GM18517 (cell line): ENCODE results near the gene PLCD3.

Experiments
- ATAC-seq: cut with Tn5 transposase; IDR thresholded peaks from one replicate; pipeline ENCODE4 v1.9.1; 2021; ENCODE audit warnings: mild to moderate bottlenecking, moderate library complexity; ENCODE audit not compliant: unreplicated experiment

PLCD3 gene

DNA sequence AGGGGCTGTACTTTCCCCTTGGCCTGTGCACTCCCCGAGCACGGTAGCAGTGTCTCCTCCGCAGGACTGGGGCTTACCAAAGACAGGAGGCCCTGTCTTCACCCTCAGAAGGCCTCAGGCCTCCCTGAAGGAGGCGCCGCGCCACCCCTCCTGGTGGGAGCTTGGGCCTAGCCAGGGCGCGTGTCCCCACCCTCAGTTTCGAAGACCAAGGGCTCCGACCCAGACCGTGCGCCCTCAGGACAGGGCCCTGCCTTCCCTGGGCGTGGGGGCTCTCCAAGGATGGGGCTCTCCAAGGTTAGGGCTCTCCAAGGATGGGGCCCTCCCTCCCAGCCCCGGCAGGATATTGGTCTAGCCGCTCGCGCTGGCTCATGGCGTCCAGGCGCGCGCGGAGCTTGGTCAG lies 11.8 kb downstream of the PLCD3 start:
- ATAC-seq = no peak

DNA sequence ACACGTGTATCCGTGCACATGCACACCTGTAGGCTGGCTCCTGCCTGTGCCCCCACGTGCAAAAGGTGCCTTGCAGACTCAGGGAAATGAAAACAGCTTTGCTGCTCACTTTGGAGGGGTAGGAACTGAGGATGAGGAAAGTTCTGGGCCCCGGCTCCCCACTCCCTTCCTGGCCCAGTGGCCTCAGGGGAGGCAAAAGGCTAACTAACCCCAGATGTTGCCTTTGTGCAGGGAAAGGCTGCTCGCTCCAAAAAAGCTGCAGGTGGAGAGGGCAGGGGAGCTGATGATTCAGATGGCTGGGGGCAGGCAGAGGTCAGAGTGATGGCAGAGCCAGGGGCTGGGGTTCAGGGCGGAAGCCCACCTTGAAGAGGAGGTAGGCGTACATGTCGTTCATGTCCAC lies 12.4 kb downstream of the PLCD3 start:
- no peak for ATAC-seq

DNA sequence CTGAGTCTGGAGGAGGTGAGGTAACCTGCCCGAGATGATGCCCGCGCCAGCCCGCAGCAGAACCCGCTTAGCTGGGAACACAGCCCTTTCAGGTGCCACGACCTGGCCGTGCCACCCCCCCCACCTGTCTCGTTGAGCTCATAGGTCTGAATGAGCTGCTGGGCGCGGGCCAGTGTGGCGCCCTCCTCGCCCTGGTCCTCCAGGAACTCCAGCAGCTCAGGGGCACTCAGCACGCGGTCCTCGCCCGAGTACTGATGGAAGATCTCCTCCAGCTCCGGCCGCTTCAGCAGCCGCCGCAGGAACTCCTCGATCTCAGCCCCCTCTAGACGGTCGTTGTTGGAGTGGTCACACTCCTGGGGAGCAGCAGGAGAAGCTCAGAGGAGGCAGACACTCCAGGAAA lies 13.6 kb downstream of the PLCD3 start:
- no peak for ATAC-seq

DNA sequence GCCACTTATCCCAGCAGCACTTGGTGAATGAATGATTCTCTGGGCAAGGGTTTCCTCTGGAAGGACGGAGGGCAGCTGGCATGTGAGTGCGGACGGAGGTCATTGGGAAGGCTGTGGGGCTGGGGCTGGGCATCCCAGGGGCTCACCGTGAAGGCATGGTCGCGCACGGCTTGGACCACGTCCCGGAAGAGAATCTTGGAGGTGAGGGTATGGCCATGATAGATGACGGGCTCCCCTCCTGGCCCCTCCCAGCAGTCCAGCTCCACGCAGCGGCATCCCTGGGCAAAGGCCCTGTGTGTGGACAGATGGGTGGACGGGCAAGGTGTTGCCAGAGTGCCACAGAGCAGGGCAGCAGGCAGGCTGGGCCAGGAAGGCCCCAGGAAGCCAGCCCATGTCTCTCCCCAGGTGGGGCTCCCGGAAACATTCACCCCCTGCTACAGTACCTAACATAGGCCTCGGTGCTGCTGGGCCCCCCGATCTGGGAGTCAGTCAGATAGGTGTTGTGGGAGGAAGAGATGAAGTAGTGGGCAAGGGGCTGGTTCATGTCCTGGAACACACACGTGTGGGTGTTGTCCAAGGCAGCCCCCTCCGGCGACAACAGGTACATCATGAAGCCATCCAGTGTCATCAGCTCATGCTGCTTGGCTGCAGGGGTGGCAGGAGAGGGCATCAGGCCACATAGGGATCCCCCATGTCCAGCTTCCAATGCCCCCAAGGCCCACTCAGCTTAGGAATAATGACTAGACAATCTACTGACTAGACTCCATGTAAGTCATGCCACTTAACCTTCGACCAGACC lies 14.3 kb downstream of the PLCD3 start:
- no peak for ATAC-seq

DNA sequence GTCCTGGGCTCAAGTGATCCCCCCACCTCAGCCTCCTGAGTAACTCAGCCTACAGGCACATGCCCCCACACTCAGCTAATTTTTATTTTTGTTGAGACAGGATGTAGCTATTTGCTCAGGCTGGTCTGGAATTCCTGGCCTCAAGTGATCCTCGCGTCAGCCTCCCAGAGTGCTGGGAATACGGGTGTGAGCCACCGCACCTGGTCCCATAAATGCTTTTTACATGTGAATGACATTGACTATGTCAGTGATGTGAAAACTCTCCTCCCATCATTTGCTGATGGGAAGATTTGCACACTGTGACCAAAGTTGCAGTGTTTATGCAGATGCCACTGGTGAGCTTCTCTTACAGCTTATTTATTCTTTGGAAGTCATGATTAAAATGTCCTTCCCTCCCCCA lies 15.0 kb downstream of the PLCD3 start:
- no peak for ATAC-seq

DNA sequence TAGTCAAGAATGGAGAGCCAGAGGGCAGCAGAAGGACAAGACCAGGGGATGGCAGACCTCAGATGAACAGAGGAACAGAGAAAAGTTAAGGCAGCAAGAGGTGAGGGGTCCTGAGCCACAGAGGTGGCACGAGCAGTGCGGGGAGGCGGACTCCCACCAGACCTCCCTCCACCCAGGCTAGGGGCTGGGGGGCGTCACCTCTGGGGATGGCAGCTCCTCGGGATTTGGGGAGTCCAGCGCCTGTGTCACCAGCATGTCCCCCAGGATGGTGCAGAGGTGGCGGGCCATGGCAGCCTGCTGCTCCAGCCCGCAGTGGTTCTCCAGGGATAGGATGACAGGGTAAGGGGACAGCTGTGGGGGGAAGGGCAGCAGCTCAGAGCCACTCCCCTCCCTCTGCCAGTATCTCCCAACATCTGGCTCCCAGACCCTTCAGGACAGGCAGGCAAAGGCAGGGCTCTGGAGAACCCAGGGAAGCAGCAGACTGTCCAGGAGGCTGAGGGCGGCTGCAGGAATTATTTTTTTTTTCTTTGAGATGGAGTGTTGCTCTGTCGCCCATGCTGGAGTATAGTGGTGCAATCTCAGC lies 15.8 kb downstream of the PLCD3 start:
- ATAC-seq = no peak

DNA sequence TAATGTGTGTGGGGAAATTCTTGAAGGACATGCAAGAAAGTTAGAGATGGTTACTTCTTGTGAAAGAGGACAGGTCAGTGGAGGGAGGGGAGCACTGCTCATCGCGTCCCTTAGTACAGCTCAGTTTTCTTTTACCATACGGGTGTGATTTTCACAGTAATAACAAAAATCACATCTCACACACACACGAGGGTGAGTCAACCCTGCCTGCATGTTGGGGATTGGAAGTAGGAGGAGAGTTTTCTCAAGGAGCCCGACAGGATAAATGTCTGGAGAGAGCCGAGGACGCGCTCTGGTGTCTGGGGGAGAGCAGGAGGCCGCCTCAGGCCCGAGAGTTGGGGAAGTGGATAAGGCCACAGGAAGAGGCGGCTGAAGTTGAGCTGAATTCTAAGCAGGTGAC lies 16.4 kb downstream of the PLCD3 start:
- no peak for ATAC-seq

DNA sequence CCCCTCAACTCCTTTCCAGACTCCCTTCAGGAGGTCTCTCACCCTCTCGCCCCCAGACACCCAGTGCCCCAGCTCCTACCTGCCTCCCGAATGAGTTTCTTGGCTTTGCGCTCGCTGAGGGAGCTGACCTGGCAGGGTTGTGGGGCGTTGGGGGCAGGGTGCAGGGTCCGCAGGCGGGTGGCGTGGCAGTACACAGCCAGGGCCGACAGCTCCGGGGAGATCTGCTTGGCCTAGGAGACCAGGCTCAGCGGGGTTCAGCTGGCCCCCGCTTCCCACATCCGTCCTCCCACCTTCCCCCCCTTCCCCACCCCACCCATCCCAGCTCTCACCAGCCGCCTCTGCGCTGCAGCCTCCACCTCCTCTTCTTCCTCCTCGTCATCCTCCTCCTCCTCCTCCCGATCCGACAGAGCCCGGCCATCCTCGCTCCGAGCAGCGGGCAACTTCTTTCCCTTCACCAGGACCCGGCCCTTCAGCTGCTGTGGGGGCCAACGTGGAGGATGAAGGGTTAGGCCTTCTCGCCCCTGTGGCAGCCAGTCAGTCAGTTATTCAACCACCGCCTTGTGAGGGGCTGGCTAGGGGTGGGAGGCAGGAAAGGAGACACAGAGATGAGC lies 17.2 kb downstream of the PLCD3 start:
- ATAC-seq = no peak

DNA sequence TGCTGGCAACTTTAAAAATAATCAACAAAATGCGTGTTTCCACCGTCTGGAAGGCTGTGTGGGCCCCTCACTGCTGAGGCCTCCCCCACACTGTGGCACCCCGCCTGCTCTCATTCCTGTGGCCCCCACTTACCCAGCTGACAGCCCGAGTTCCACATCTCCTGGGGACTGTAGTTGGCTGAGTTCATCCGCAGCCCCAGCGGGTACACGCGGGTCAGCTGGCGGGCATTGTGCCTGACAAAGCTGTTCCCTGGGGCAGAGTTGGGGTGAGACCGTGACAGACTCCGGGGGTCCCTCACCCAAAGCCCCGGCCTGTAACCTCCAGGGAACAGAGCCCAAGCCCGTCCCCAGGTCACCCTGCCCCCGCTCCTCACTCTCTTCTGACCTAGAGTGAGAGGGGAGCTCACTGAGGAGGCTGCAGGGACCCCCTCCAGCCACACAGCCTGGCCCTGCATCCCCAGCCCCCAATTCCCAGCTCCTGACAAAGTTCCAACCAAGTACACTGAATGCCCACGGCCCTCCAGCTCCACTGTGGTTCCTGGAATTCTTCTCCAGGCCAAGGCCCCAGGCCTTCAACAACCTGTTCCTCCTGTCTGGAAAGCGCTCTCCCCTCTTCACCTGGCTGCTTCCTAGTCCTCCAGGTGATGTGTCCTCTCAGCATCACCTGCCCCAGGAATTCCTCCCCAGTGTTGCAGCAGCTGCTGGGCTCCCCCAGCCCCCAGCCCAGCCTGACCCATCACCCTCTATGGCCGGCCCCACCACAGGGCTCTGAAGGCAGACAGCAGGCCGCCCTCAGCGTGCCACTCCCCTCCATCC lies 18.0 kb downstream of the PLCD3 start:
- ATAC-seq = no peak

DNA sequence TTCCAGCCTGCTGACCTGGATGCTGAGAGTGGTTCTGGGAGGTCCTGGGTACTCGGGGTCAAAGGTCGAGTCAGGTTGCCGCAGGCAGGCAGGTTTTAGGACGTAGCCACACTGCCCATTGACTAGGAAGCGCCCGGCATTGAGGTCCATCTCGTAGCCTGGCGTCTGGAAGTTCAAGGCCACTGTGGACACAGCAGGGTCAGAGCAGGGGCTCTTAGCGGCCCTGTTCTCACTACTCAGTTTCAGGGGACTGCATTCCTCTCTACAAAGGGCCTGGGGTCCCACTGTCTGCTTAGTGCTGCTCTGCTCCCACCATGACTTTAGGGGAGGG lies 18.9 kb downstream of the PLCD3 start:
- ATAC-seq = no peak

DNA sequence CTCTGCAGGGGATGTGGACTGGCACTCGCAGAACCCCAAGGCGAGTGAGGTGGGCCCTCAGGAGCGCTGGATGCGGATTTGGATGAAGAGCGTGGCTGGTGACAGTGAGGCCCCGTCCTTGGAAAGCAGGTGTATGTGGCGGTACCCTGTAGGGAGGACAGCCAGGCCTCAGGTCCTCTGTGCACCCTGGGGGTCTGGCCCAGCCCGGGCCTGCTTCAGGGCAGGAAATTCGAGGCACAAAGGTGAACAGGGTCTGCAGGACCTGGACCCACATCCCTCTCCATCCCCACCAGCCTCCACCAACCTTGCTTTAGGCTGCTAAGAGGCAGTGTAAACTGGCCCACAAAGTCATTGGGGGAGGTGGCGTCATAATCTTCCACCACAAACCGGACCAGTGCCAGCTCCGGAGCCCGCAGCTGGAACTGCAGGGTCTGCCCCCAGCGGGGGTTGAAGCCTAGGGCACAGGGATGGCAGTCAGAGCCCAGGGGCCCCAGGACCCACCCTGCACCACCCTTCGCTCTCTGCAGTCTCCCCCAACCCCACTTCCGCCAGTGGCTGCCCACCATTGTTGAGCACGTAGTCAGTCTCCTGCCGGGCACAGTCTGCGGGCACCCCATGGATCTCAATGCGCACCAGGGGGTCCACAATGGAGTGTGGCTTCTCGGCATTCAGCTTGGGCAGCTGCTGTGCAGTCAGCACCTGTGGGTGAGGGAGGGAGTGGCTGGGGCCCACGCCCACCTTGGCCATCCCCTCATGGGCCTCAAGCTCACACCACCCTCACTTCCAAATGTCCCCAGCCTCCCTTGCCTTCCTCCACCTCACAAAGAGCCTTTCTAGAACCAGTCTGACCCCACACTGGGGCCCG lies 19.5 kb downstream of the PLCD3 start:
- no peak for ATAC-seq

DNA sequence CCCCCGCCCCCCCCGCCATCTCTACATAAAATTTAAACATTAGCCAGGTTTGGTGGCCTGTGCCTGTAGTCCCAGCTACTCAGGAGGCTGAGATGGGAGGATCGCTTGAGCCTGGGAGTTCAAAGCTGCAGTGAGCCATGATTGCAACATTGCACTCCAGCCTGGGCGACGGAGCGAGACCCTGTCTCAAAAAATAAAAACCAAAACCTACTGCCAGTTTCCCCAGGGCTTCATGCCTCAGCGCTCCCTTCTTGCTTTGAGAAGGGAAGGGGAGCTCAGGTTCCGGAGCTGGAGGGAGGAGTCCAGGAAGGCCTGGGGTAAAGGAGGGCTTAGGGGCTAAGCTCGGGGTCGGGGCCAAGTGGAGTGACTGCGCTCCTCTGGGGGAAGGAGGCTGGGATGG lies 20.5 kb downstream of the PLCD3 start:
- ATAC-seq = no peak

DNA sequence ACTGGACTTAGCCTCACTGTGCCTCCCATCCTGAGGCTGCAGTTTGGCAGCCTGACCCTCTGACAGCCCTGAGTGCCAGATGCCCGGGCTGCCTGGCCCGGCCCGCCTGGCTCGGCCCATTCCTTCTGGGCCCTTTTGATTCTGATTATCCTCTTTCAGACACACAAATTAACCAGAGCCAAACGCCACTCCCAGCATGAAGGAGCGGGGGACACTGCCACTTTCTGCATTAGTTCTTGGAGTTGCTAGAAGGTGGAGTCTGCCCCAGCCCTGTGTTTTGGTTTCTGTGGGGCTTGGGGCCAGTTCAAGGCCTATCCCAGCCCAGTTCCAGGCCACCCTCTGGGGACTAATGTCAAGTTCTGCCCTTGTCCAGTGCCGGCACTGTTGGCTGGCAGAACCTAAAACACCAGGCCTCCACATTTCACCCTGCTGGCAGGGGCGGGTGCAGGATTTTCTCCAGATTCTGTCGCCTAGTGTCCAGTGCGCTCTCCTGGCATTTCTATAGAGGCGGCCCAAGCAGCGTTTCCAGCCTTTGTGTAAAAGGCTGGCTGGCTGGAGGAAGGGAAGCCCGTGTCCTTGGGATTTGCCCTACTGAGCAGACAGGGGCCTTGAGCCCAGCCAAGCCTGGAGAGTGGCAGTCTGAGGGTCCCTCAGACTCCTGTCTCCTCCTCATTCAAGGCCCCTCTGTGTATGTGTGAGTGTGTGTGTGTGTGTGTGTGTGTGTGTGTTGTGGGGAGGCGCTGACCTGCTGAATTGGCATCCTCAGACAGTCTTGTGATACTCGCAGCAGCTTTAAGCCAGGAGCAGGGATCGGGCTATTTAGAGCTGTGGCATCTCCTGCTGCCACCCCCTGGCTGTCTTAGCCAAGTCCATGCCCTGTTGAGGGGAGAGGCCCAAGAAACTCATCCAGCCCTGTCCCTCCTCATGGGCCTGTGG lies 21.4 kb downstream of the PLCD3 start:
- ATAC-seq = no peak

DNA sequence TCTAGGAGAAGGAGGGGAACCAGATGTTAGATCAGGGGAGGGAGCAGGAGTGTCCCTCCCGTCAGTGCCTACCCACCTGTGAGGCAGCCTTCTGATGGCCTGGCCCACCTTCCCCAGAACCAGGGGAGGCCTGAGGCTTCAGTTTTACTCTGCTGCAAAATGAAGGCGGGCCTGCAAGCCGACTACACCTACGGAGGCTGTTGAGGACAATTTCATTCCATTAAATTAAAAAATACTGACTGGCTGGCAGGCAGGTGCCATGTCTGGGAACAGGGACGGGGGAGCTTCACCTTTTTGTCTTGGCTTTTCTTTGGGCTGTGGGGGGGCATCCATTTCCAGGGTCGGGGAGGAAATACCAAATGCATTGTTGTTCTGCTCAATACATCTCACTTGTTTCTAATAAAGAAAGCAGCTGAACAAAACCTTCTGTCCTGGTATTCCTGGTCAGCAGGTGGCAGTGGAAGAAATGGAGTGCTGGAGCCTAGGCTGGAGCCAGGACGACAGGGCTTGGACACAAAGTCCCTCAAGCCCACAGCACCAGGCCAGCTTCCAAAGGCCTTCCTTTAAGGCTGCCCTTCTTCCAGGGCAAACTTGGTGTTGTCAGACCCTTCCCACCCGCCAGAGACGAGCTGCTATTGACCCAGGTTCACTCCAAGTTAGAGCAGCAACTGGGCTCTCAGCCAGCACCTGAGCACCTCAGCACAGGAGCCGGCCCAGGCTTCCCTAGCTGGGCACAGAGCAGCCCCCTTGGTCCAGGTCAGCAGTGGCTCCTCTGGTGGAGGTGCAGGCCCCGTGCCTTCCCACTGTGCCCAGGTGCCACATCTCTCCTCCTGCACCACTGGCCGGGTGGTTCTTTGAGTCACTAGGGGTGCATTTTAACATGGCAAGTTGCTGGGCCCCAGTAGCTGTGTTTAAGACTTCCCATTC lies 23.5 kb downstream of the PLCD3 start:
- ATAC-seq = no peak

DNA sequence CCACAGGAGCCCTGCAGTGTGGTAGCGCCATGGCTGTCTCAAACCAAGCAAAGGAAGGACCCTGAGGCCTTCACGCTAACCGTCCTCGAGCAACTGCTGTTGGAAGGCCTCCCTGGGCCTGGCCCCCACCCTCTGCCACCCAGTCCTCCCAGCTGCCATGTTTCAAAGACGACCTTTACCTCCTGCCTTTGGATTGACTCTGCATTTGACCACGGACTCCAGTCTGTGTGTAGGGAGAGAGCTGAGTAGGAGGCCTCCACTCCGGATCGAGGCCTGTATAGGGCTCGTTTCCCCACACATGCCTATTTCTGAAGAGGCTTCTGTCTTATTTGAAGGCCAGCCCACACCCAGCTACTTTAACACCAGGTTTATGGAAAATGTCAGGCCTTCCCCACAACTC lies 24.3 kb downstream of the PLCD3 start:
- no peak for ATAC-seq

DNA sequence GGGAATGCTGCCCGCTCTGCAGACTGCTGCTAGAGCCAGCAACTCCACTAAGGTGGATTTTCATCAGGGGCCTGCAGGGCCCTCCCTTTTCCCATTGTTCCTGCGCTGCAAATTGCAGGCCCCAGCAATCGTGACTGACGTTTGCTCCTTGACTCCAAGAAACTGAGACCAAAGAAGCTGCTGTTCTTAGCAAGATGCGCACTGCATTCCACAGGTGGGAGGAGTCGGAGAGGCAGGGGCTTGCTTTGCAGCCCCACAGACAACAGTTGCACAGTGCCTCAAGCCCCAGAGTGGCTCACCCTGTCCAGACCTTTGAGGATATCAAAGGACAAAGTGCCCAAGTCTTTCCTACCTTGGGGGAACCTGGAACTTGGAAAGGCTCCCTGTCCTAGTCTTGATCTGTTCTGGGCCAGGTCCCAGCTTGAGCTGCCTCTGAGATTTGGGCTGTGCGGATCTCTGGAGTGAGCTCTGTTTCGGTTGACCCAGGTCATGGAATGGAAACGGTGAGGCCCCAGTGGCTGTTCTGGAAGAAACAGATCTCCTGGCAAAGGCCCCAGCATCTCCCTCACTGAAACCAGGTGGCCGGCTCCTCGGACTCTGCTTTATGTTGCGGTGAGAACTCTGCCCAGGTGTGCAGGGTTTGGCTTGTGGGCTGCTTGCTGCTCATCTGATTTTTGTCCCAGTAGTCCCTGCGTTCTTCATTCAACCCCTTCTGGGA lies 24.9 kb downstream of the PLCD3 start:
- no peak for ATAC-seq

DNA sequence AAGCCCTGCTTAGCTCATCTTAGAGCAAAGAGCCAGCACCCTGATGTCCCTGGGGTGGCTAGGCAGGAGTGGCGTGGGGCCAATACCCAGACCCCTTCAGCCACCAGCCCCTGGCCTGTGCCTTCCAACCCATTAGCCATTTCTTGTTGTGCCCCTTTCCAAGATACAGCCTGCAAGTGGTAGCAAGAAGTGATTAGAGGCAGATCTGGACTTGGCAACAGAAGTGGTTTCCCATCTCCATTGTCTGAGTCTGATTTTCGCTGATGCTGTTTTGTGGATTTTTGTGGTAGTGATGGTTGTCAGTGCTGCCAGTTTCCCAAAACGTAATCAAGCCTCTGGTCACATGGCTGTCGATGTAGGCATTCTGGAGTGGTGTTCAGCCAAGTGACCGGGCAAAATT lies 25.7 kb downstream of the PLCD3 start:
- no peak for ATAC-seq

DNA sequence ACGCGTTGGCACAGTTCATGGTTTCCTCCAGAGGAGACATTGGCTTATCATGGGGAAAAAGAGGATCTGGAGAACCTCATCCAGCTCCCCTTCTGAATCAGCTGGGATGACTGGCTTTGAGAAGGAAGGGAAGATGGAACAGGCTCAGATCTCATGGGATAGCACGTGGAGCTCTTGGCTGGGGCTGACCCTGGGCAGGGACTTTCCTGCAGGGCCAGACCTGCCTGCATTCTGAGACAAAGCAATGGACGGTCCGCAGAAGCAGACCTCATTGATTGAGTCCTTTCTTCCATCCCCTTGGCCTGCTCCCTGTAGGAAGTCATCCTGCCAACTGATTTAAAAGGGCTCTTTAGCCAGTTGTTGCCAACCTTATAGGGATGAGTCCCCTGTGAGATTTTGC lies 26.2 kb downstream of the PLCD3 start:
- no peak for ATAC-seq
